ENCODE results near the gene DMRTB1. TPM values are rescaled to one million over a fixed set of nuclear protein-coding genes. Genes with fewer than 3 reads are reported as not detected.

DMRTB1 gene
- total and polyA plus RNA-seq, 2 of the 8 experiments (the other 6 are each of a cell fraction or from before 2014, with no cell fraction given), result 0.06 to 0.35 TPM

- POLR2A ChIA-PET (ENCODE audit: partially characterized antibody), result no interaction called here
- Histone ChIP-seq H3K9me3 (ENCODE audit: insufficient read depth in 2 of 2, low read depth in 1 of 2, low read length in 1 of 2) (no peaks in the 10 kb centered on the region), H3K23ac (ENCODE audit: insufficient read length) (no peak overlapping the region), H3K4me3 (ENCODE audit: extremely low read depth in 1 of 4, insufficient read depth in 2 of 4, low read depth in 3 of 4, low read length in 4 of 4) (no peak overlapping the region), H3K14ac (ENCODE audit: insufficient read length) (no peak overlapping the region), H2BK20ac (ENCODE audit: low read length) (0 out of 2 replicates have a peak overlapping the region, but pooled peaks have one; percentile 61), H3K4me2 (ENCODE audit: insufficient read depth in 1 of 2, low read depth in 2 of 2, low read length in 2 of 2) (no peak overlapping the region), H3K79me2 (ENCODE audit: control insufficient read depth in 1 of 2, insufficient read depth in 2 of 2, low read length in 2 of 2) (no peaks in the 10 kb centered on the region), H3K56ac (replicated peaks; ENCODE audit: insufficient read length, low read depth, low read length) (no peak overlapping the region), H4K5ac (ENCODE audit: insufficient read length, low read depth, low read length) (no peak overlapping the region), H3K79me1 (ENCODE audit: low read depth, low read length) (no peaks in the 10 kb centered on the region), H2AFZ (ENCODE audit: low read length) (no peak overlapping the region), H3K27ac (ENCODE audit: low read depth, low read length) (no peak overlapping the region), H2AK5ac (ENCODE audit: low read depth, low read length) (no peak overlapping the region), H2BK5ac (ENCODE audit: low read depth, low read length) (no peak overlapping the region), H3K23me2 (ENCODE audit: low read depth, low read length) (no peaks in the 10 kb centered on the region), H4K91ac (replicated peaks; ENCODE audit: insufficient read length, low read length) (no peak overlapping the region), H3K9ac (replicated peaks in 1 of 4; ENCODE audit: extremely low read depth in 1 of 4, low read depth in 3 of 4, low read length in 3 of 4) (no peak overlapping the region), H3K18ac (ENCODE audit: extremely low read depth, low read length) (no peak overlapping the region; the same call in 1 of the 2 replicates), H3K4ac (replicated peaks; ENCODE audit: insufficient read length, low read depth, low read length) (no peak overlapping the region), H3K4me1 (replicated peaks in 1 of 4; ENCODE audit: control insufficient read depth in 3 of 4, insufficient read depth in 4 of 4, low read length in 3 of 4) (peaks cover 0 to 20% (median 12%) of the 10 kb centered on the region in 4 experiments; a peak in 6 of 7 replicates), H4K20me1 (replicated peaks in 1 of 2; ENCODE audit: control insufficient read depth in 1 of 2, insufficient read depth in 2 of 2, low read length in 2 of 2) (no peaks in the 10 kb centered on the region), H2BK120ac (replicated peaks; ENCODE audit: low read depth, low read length) (no peak overlapping the region), H2BK15ac (ENCODE audit: low read length) (no peak overlapping the region), H2BK12ac (ENCODE audit: low read depth, low read length) (peak overlapping the region; percentile 39; the same call in 1 of the 2 replicates), H3K36me3 (ENCODE audit: control insufficient read depth in 2 of 4, insufficient read depth in 4 of 4, low read length in 3 of 4) (no peaks in the 10 kb centered on the region), H4K8ac (ENCODE audit: extremely low read depth, insufficient read depth, low read length) (no peak overlapping the region), H3K27me3 (replicated peaks in 1 of 4; ENCODE audit: control insufficient read depth in 3 of 4, extremely low read depth in 1 of 4, insufficient read depth in 3 of 4, low read length in 3 of 4) (no peaks in the 10 kb centered on the region; a peak in 2 of 7 replicates)
- 89% methylated on average over 19 of the region's 20 CpGs; no CpG with 5 or more reads in 1 of the 2 experiments for WGBS, 2 experiments (ENCODE audit: extremely low coverage in 1 of 2, insufficient coverage in 1 of 2, insufficient read length in 1 of 2, insufficient replicate concordance in 2 of 2, low coverage in 1 of 2, low lambda C conversion rate in 2 of 2, missing lambda C conversion rate in 1 of 2)
- DNase-seq (ENCODE audit: low read depth in 1 of 2, low spot score in 2 of 2) (no peak), FAIRE-seq (no peak)
- CTCF ChIA-PET (ENCODE audit: partially characterized antibody), result interaction anchor here (0.7 to 4.4 kb wide), 10 partner anchors 8 to 109 kb away, joined by 3 to 40 read pairs (median 4); no protein-coding TSS in a partner anchor
- TF ChIP-seq KDM1A (IDR thresholded peaks at IDR 0.05; ENCODE audit: borderline replicate concordance, low read length) (no peak), SUZ12 (IDR thresholded peaks at IDR 0.05; ENCODE audit: low read length) (no peak), FOSL1 (IDR thresholded peaks at IDR 0.05; ENCODE audit: insufficient read depth, low read depth, low read length) (no peak), HDAC2 (IDR thresholded peaks at IDR 0.05; ENCODE audit: borderline replicate concordance in 1 of 2, low read depth in 2 of 2, low read length in 2 of 2) (no peak), CEBPB (IDR thresholded peaks at IDR 0.05; ENCODE audit: low read depth, low read length) (no peak), RAD21 (IDR thresholded peaks at IDR 0.05 in 1 of 2, conservative IDR thresholded peaks at IDR 0.05 in 1 of 2; ENCODE audit: low read depth in 2 of 2, low read length in 2 of 2) (no peak), JUN (IDR thresholded peaks at IDR 0.05; ENCODE audit: low read depth, low read length) (no peak), MAX (IDR thresholded peaks at IDR 0.05) (no peak), SIN3A (conservative IDR thresholded peaks at IDR 0.05 in 1 of 2, IDR thresholded peaks at IDR 0.05 in 1 of 2; ENCODE audit: low read depth in 1 of 2, low read length in 2 of 2) (no peak)
Observed at GRCh38 chr1:53499257-53500203, 40.3 kb downstream of the DMRTB1 start.
